HepG2 (cell line): ENCODE measurements around the gene PLD3. TPM values are rescaled to one million over a fixed set of nuclear protein-coding genes. Genes with fewer than 3 reads are reported as not detected.

Experiments used
- ATAC-seq: fragments of 200-7000 bp; cut with Tn5 transposase; 3 replicates; pipeline ENCODE4 v1.9.1; 2020; ENCODE audit warnings: mild to moderate bottlenecking, moderate library complexity
- BruUV-seq: library from RNA; stranded (reverse); fragments of 400-500 nt; replicated peaks from 2 replicates; lab custom pipeline; 2021; lab: Mats Ljungman, UMichigan
- CTCF ChIA-PET: fragments of 300-600 bp; formaldehyde crosslinking; extraction: SDS; loops from one replicate; lab custom pipeline; 2021; ENCODE audit warnings: low total read pairs, inconsistent platforms, low intra/inter-chr PET ratio; lab: Yijun Ruan, JAX
- POLR2A ChIA-PET: fragments of 350-600 bp; sonication (Branson Sonifier 250); formaldehyde crosslinking; loops from one replicate; lab custom pipeline; 2020; ENCODE audit warnings: antibody characterized with exemption, inconsistent platforms; lab: Yijun Ruan, JAX
- DNase-seq: peaks from one replicate; pipeline ENCODE4 v3.0.0-alpha.2; 2015; ENCODE audit warnings: low spot score
- FAIRE-seq: peaks from 3 replicates; lab custom pipeline; 2011; peaks lifted over from hg19 to GRCh38; lab: Jason Lieb, UNC
- H2AFZ ChIP-seq: one replicate; pipeline ENCODE4 v1.6.1; 2011; ENCODE audit warnings: low read length, inconsistent platforms
- H3K27ac ChIP-seq: fragments of 300-600 bp; 3 replicates; pipeline ENCODE4 v1.8.0; 2011; ENCODE audit warnings: mixed run types, mild to moderate bottlenecking, mixed read lengths, low read length, inconsistent platforms; ENCODE audit not compliant: insufficient read depth; ENCODE audit errors: extremely low read length
- H3K27me3 ChIP-seq, 2 experiments: fragments of 200-600 bp in 1 of 2; 2 replicates in 1 of 2; 3 replicates in 1 of 2; pipeline versions ENCODE4 v1.6.0 to v1.8.0; 2011; ENCODE audit warnings: low read length in 2 of 2, mild to moderate bottlenecking in 2 of 2, moderate library complexity in 2 of 2, inconsistent platforms in 1 of 2; ENCODE audit not compliant: insufficient read depth in 2 of 2, control insufficient read depth in 1 of 2
- H3K36me3 ChIP-seq, 2 experiments: fragments of 200-600 bp in 1 of 2; replicated peaks in 1 of 2; 2 replicates in 1 of 2; 3 replicates in 1 of 2; pipeline versions ENCODE4 v1.5.1 to v1.8.0; 2011; ENCODE audit warnings: low read length in 2 of 2, inconsistent platforms in 1 of 2; ENCODE audit not compliant: insufficient read depth in 2 of 2, control insufficient read depth in 1 of 2
- H3K4me1 ChIP-seq: 2 replicates; pipeline ENCODE4 v1.5.1; 2012; ENCODE audit warnings: low read length, inconsistent platforms; ENCODE audit not compliant: insufficient read depth
- H3K4me2 ChIP-seq: 2 replicates; pipeline ENCODE4 v1.6.0; 2011; ENCODE audit warnings: low read depth, low read length, inconsistent platforms
- H3K4me3 ChIP-seq, 3 experiments: fragments of 200-600 bp in 1 of 3; sonication (generic), shearing (Covaris generic) in 1 of 3; replicated peaks in 1 of 3; 2 replicates each; pipeline ENCODE4 v1.5.1; 2011 to 2016; ENCODE audit warnings: low read length in 3 of 3, inconsistent platforms in 2 of 3, low read depth in 2 of 3, mild to moderate bottlenecking in 2 of 3, control low read depth in 1 of 3, mixed read lengths in 1 of 3; ENCODE audit not compliant: insufficient read depth in 1 of 3
- H3K79me2 ChIP-seq: one replicate; pipeline ENCODE4 v1.6.1; 2011; ENCODE audit warnings: low read length, inconsistent platforms; ENCODE audit not compliant: insufficient read depth
- H3K9ac ChIP-seq: 2 replicates; pipeline ENCODE4 v1.6.0; 2011; ENCODE audit warnings: mild to moderate bottlenecking, low read depth, low read length, inconsistent platforms; ENCODE audit not compliant: insufficient read depth
- H3K9me3 ChIP-seq: 2 replicates; pipeline ENCODE4 v1.5.1; 2012; ENCODE audit warnings: mild to moderate bottlenecking, low read length
- H4K20me1 ChIP-seq: 2 replicates; pipeline ENCODE4 v1.6.0; 2011; ENCODE audit warnings: inconsistent platforms, mild to moderate bottlenecking, low read length, moderate library complexity; ENCODE audit not compliant: insufficient read depth
- AHR ChIP-seq: IDR thresholded peaks from 2 replicates; pipeline ENCODE4 v1.6.1; 2018; ENCODE audit warnings: missing genetic modification reagents, missing compliant biosample characterization
- AKAP8 ChIP-seq: sonication (generic); formaldehyde crosslinking; IDR thresholded peaks from 2 replicates; pipeline ENCODE4 v1.5.1; 2020; ENCODE audit warnings: mild to moderate bottlenecking, missing genetic modification reagents
- CENPX ChIP-seq: sonication (generic); formaldehyde crosslinking; IDR thresholded peaks from 2 replicates; pipeline ENCODE4 v1.9.0; 2021; ENCODE audit warnings: mild to moderate bottlenecking, missing genetic modification reagents, moderate library complexity
- ELF1 ChIP-seq: sonication (generic); formaldehyde crosslinking; IDR thresholded peaks from 2 replicates; pipeline ENCODE4 v1.4.0; 2020; ENCODE audit warnings: missing genetic modification reagents
- MAF1 ChIP-seq: sonication (generic); formaldehyde crosslinking; IDR thresholded peaks from 2 replicates; pipeline ENCODE4 v1.5.0; 2020; ENCODE audit warnings: missing genetic modification reagents, borderline replicate concordance
- NFKB2 ChIP-seq: sonication (generic); formaldehyde crosslinking; IDR thresholded peaks from 2 replicates; pipeline ENCODE4 v1.4.0; 2020; ENCODE audit warnings: missing genetic modification reagents, borderline replicate concordance
- U2AF2 ChIP-seq: fragments of 200-400 bp; formaldehyde crosslinking; IDR thresholded peaks from 2 replicates; pipeline ENCODE4 v1.6.1; 2017; ENCODE audit warnings: low read depth, mild to moderate bottlenecking, low read length
- ZNF17 ChIP-seq: sonication (generic); formaldehyde crosslinking; IDR thresholded peaks from 2 replicates; pipeline ENCODE4 v1.5.0; 2020; ENCODE audit warnings: mild to moderate bottlenecking, missing genetic modification reagents
- ZNF570 ChIP-seq: sonication (generic); formaldehyde crosslinking; IDR thresholded peaks from 2 replicates; pipeline ENCODE4 v1.4.0; 2020; ENCODE audit warnings: mild to moderate bottlenecking, missing genetic modification reagents, borderline replicate concordance
- ZNF768 ChIP-seq: sonication (generic); formaldehyde crosslinking; IDR thresholded peaks from 2 replicates; pipeline ENCODE4 v1.4.0; 2020; ENCODE audit warnings: missing genetic modification reagents
- WGBS: methylation state at CpG from one replicate; pipeline ENCODE4 v1.1.6; 2017; ENCODE audit warnings: low lambda C conversion rate; 5-methylcytosine and 5-hydroxymethylcytosine counted together
- in situ Hi-C: cut with HindIII; loops from 2 replicates; pipeline ENCODE4 v1.10.0; 2017; ENCODE audit warnings: low pct_unique_long_range_greater_than_20kb; ENCODE audit not compliant: extremely low pct_ligation_motif_present
- intact Hi-C: fragments of 100-400 bp; cut with micrococcal nuclease; formaldehyde crosslinking; loops from one replicate; pipeline ENCODE4 v1.10.0; 2022; ENCODE audit not compliant: unreplicated experiment
- polyA plus RNA-seq, 8 experiments: library from polyadenylated mRNA; depleted of rRNA in 3 of 8; stranded (reverse) in 7 of 8; unstranded in 1 of 8; fragments of >200 nt; fragmentation: Illumina TruSeq in 4 of 8; extraction: Trizol in 4 of 8; gene quantifications; 2 replicates each; pipeline versions ENCODE4 v1.2.1 to v1.2.3, GENCODE V29; 2011 to 2016; ENCODE audit warnings: low read depth in 4 of 8, missing spikeins in 1 of 8, mixed read lengths in 1 of 8; ENCODE audit not compliant: insufficient read depth in 1 of 8
- total RNA-seq, 5 experiments: library from RNA; depleted of rRNA; stranded (reverse); fragments of >200 nt; fragmentation: Illumina TruSeq; extraction: Trizol; gene quantifications; 2 replicates each; pipeline ENCODE4 v1.2.3, GENCODE V29; 2016; ENCODE audit warnings: low read depth in 1 of 5
- TF ChIP-seq, protein P1 (sequence below): sonication (generic); formaldehyde crosslinking; IDR thresholded peaks from 2 replicates; pipeline ENCODE4 v1.5.0; 2020; ENCODE audit warnings: missing genetic modification reagents
- TF ChIP-seq, protein P2 (sequence below): sonication (generic); formaldehyde crosslinking; IDR thresholded peaks from 2 replicates; pipeline ENCODE4 v1.4.0; 2020; ENCODE audit warnings: missing genetic modification reagents
- TF ChIP-seq, protein P3 (sequence below): sonication (generic); formaldehyde crosslinking; conservative IDR thresholded peaks from 2 replicates; pipeline ENCODE4 v1.8.1; 2023; ENCODE audit warnings: missing genetic modification reagents

PLD3 gene
- total and polyA plus RNA-seq, 2 of the 13 experiments (the other 11 are each of a cell fraction or from before 2014, with no cell fraction given), result 45.7 to 164 TPM

DNA sequence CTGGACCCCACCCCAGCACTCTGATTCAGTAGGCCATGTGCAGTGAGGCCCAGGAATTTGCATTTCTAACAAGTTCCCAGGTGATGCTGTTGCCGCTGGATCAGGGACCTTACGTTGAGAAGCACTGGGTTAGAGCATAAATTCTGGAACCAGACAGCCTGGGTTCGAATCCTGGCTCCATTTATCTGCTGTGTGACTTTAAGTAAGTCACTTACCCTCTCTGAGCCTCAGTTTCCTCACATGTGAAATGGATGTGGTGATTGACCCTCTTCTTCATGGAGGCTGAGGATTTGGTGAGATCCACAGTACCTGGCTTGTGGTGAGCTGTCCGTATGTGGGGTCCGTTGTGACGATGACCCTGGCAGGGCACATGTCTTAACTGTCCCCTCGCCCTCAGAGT, 25.6 kb downstream of the PLD3 start:
- H3K36me3 ChIP-seq, result peaks cover 2 to 3% of the 10 kb centered on the region in 2 experiments; a peak in 2 of 5 replicates
- H4K20me1 ChIP-seq, result no peaks in the 10 kb centered on the region
- ChIA-PET POLR2A (no interaction called here), CTCF (no interaction called here)
- H3K4me2 ChIP-seq, result no peak overlapping the region
- no peak overlapping the region for H3K4me3 ChIP-seq
- 100% methylated on average over 5 of the region's 7 CpGs for WGBS
- ATAC-seq (no peak), DNase-seq (no peak), FAIRE-seq (no peak)
- intact Hi-C loops, result no loop called here
- H2AFZ ChIP-seq, result no peak overlapping the region
- no peaks in the 10 kb centered on the region for H3K27me3 ChIP-seq
- H3K9me3 ChIP-seq, result no peaks in the 10 kb centered on the region
- BruUV-seq, result no TSS peak
- in situ Hi-C loops, result no loop called here
- no peaks in the 10 kb centered on the region for H3K79me2 ChIP-seq
- no peak overlapping the region for H3K9ac ChIP-seq
- no peak overlapping the region for H3K27ac ChIP-seq
- H3K4me1 ChIP-seq, result no peaks in the 10 kb centered on the region
- no peak for TF ChIP-seq ZNF570 (CRISPR knock-in tag)
- TF ChIP-seq, protein P1, sequence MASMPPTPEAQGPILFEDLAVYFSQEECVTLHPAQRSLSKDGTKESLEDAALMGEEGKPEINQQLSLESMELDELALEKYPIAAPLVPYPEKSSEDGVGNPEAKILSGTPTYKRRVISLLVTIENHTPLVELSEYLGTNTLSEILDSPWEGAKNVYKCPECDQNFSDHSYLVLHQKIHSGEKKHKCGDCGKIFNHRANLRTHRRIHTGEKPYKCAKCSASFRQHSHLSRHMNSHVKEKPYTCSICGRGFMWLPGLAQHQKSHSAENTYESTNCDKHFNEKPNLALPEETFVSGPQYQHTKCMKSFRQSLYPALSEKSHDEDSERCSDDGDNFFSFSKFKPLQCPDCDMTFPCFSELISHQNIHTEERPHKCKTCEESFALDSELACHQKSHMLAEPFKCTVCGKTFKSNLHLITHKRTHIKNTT (CRISPR knock-in tag), result no peak
- TF ChIP-seq ZNF768, result peak; percentile 88

DNA sequence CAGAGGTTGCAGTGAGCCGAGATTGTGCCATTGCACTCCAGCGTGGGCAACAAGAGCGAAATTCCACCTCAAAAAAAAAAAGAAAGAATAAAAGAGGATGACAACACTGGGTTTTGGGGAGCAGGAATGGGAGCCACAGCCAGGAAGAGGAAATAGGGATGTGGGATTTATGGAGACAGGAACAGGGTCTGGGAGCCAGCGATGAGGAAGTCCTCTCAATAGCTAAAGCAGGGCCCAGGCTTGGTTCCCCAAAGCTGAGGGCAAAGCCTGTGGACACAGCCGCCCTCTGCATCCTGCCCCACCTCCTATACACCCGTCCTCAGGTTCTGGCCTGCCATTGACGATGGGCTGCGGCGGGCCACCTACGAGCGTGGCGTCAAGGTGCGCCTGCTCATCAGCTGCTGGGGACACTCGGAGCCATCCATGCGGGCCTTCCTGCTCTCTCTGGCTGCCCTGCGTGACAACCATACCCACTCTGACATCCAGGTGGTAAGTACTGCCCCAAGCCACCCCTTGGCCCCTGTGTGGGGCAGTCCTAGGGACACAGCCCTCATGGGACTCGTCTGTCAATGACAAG, 27.9 kb downstream of the PLD3 start:
- ChIA-PET POLR2A (no interaction called here), CTCF (no interaction called here)
- no peak for ATAC-seq
- no TSS peak for BruUV-seq
- H3K4me2 ChIP-seq, result no peak overlapping the region
- H2AFZ ChIP-seq, result no peak overlapping the region
- no peak for FAIRE-seq
- H3K9me3 ChIP-seq, result no peaks in the 10 kb centered on the region
- intact Hi-C loops, result no loop called here
- 96% methylated on average over 17 of the region's 17 CpGs for WGBS
- TF ChIP-seq AHR, result no peak
- TF ChIP-seq, protein P2, sequence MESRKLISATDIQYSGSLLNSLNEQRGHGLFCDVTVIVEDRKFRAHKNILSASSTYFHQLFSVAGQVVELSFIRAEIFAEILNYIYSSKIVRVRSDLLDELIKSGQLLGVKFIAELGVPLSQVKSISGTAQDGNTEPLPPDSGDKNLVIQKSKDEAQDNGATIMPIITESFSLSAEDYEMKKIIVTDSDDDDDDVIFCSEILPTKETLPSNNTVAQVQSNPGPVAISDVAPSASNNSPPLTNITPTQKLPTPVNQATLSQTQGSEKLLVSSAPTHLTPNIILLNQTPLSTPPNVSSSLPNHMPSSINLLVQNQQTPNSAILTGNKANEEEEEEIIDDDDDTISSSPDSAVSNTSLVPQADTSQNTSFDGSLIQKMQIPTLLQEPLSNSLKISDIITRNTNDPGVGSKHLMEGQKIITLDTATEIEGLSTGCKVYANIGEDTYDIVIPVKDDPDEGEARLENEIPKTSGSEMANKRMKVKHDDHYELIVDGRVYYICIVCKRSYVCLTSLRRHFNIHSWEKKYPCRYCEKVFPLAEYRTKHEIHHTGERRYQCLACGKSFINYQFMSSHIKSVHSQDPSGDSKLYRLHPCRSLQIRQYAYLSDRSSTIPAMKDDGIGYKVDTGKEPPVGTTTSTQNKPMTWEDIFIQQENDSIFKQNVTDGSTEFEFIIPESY (CRISPR knock-in tag), result no peak
- TF ChIP-seq ZNF17 (CRISPR knock-in tag), result no peak
- no peak for TF ChIP-seq U2AF2
- TF ChIP-seq ELF1 (CRISPR knock-in tag), result no peak
- TF ChIP-seq, protein P3, sequence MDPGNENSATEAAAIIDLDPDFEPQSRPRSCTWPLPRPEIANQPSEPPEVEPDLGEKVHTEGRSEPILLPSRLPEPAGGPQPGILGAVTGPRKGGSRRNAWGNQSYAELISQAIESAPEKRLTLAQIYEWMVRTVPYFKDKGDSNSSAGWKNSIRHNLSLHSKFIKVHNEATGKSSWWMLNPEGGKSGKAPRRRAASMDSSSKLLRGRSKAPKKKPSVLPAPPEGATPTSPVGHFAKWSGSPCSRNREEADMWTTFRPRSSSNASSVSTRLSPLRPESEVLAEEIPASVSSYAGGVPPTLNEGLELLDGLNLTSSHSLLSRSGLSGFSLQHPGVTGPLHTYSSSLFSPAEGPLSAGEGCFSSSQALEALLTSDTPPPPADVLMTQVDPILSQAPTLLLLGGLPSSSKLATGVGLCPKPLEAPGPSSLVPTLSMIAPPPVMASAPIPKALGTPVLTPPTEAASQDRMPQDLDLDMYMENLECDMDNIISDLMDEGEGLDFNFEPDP, result no peak
- no peak for TF ChIP-seq CENPX (CRISPR knock-in tag)
- no peak for TF ChIP-seq AKAP8 (CRISPR knock-in tag)
- no peak for TF ChIP-seq MAF1 (CRISPR knock-in tag)
- no peak for TF ChIP-seq NFKB2 (CRISPR knock-in tag)
- no peaks in the 10 kb centered on the region; a peak in 1 of 5 replicates for H3K36me3 ChIP-seq
- H4K20me1 ChIP-seq, result no peaks in the 10 kb centered on the region
- no peaks in the 10 kb centered on the region for H3K79me2 ChIP-seq
- H3K4me1 ChIP-seq, result no peaks in the 10 kb centered on the region
- H3K9ac ChIP-seq, result no peak overlapping the region
- in situ Hi-C loops, result no loop called here
- H3K4me3 ChIP-seq, result no peak overlapping the region
- no peaks in the 10 kb centered on the region for H3K27me3 ChIP-seq
- no peak overlapping the region for H3K27ac ChIP-seq
- no peak for DNase-seq
